OCI-LY3 (cell line): ENCODE measurements around the gene MASP1.

Source experiments
- H2AFZ ChIP-seq: fragments of 200-600, 300-600 bp; shearing (Covaris generic); 2 replicates; pipeline ENCODE4 v1.6.0; 2014; ENCODE audit warnings: antibody characterized with exemption, low read depth, low read length
- H3K27ac ChIP-seq: fragments of 200-600, 300-600 bp; sonication (generic); 2 replicates; pipeline ENCODE4 v1.5.1; 2014; ENCODE audit warnings: mild to moderate bottlenecking, low read length, moderate library complexity, mixed read lengths
- H3K27me3 ChIP-seq: fragments of 200-600, 300-600 bp; sonication (generic); 2 replicates; pipeline ENCODE4 v1.6.1; 2014; ENCODE audit warnings: low read depth, low read length, mixed read lengths
- H3K36me3 ChIP-seq: fragments of 200-600, 300-600 bp; sonication (generic); replicated peaks from 2 replicates; pipeline ENCODE3; 2014; ENCODE audit warnings: low read depth, low read length, mixed read lengths
- H3K4me1 ChIP-seq: fragments of 300-600, 200-600 bp; sonication (generic); 2 replicates; pipeline ENCODE4 v1.6.1; 2014; ENCODE audit warnings: low read length, mixed read lengths
- H3K4me2 ChIP-seq: fragments of 200-600, 300-600 bp; sonication (generic); 2 replicates; pipeline ENCODE4 v1.6.1; 2014; ENCODE audit warnings: low read length, mixed read lengths
- H3K4me3 ChIP-seq: fragments of 300-600, 200-600 bp; sonication (generic); 2 replicates; pipeline ENCODE4 v1.5.1; 2014; ENCODE audit warnings: antibody characterized with exemption, mild to moderate bottlenecking, low read length, moderate library complexity
- H3K79me2 ChIP-seq: fragments of 300-600, 200-600 bp; shearing (Covaris generic); 2 replicates; pipeline ENCODE4 v1.6.1; 2014; ENCODE audit warnings: mild to moderate bottlenecking, low read length, mixed read lengths
- H3K9ac ChIP-seq: fragments of 300-600, 200-600 bp; shearing (Covaris generic); 2 replicates; pipeline ENCODE4 v1.6.0; 2014; ENCODE audit warnings: mild to moderate bottlenecking, low read length, moderate library complexity
- H3K9me3 ChIP-seq: fragments of 200-600, 300-600 bp; shearing (Covaris generic); 2 replicates; pipeline ENCODE4 v1.6.1; 2014; ENCODE audit warnings: low read length, mixed read lengths; ENCODE audit not compliant: insufficient read depth
- H4K20me1 ChIP-seq: fragments of 200-600, 300-600 bp; sonication (generic); 2 replicates; pipeline ENCODE4 v1.6.1; 2016; ENCODE audit warnings: low read length, mixed read lengths; ENCODE audit not compliant: insufficient read depth
- CTCF ChIP-seq: fragments of 200-600, 300-600 bp; sonication (generic); IDR thresholded peaks from 2 replicates; pipeline ENCODE4 v1.5.1; 2014; ENCODE audit warnings: antibody characterized with exemption, low read length, low read depth
- EZH2phosphoT487 ChIP-seq: fragments of 200-600 bp; shearing (Covaris generic); IDR thresholded peaks from 2 replicates; pipeline ENCODE4 v1.6.1; 2018; ENCODE audit warnings: antibody characterized with exemption, mixed run types, low read depth

MASP1 gene

DNA sequence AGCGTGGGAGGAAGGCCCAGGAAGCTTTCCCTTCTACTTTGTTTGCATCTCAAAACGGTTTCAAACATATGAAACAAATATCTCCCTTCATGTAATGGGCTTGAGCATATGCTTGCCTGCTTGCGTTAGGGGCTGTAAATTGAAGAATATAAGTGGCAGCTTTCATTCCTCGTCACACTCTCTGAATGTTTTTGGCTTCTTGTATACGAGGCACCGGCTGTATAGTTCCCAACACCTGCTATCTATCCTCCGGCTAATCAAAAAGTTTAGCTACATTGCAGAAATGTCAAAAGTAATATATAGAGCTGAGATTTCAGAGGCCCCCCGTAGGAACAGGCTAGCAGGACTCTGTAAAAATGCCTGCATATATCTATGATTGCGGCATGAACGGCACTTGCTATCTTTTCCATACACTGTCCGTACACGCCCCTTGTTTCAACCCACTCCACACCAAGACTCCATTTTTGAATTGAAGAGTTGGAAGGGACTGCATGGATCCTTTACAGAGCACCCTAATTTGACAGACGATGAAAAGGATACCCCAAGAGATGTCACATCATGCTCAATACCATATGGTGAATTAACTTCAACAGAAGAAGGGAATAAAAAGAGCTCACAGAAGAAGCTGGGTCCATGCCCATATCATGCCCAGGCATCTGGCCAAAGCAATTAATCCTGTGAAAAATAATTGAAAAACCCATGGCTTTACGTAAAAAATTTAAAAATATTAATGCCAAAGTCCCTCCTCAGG, 2.5 kb downstream of the MASP1 start:
- H3K4me3 ChIP-seq, result no peak overlapping the region
- H3K27me3 ChIP-seq, result peaks cover 16% of the 10 kb centered on the region
- no peak overlapping the region for H3K4me2 ChIP-seq
- H3K9ac ChIP-seq, result no peak overlapping the region
- peaks cover 31% of the 10 kb centered on the region for H3K4me1 ChIP-seq
- H3K79me2 ChIP-seq, result no peaks in the 10 kb centered on the region
- no peaks in the 10 kb centered on the region for H4K20me1 ChIP-seq
- no peak overlapping the region for H2AFZ ChIP-seq
- no peaks in the 10 kb centered on the region for H3K9me3 ChIP-seq
- H3K36me3 ChIP-seq, result no peaks in the 10 kb centered on the region
- no peak overlapping the region for H3K27ac ChIP-seq
- TF ChIP-seq EZH2phosphoT487, result no peak
- no peak for TF ChIP-seq CTCF

GRCh38 chr3:187288131-187288854, 3.2 kb downstream of the MASP1 start:
- TF ChIP-seq CTCF (no peak), EZH2phosphoT487 (no peak)
- Histone ChIP-seq H3K36me3 (no peaks in the 10 kb centered on the region), H3K27ac (no peak overlapping the region), H3K9ac (no peak overlapping the region), H3K4me3 (no peak overlapping the region), H3K9me3 (no peaks in the 10 kb centered on the region), H3K79me2 (no peaks in the 10 kb centered on the region), H3K4me1 (peaks cover 24% of the 10 kb centered on the region), H2AFZ (no peak overlapping the region), H3K27me3 (peaks cover 16% of the 10 kb centered on the region), H3K4me2 (no peak overlapping the region), H4K20me1 (no peaks in the 10 kb centered on the region)

GRCh38 chr3:187287256-187287655, 4.3 kb downstream of the MASP1 start:
- Histone ChIP-seq H4K20me1 (no peaks in the 10 kb centered on the region), H3K9ac (no peak overlapping the region), H3K4me3 (no peak overlapping the region), H3K27ac (no peak overlapping the region), H3K79me2 (no peaks in the 10 kb centered on the region), H2AFZ (no peak overlapping the region), H3K9me3 (no peaks in the 10 kb centered on the region), H3K4me2 (no peak overlapping the region), H3K4me1 (peaks cover 14% of the 10 kb centered on the region), H3K27me3 (peaks cover 16% of the 10 kb centered on the region), H3K36me3 (no peaks in the 10 kb centered on the region)
- TF ChIP-seq EZH2phosphoT487, result no peak
- TF ChIP-seq CTCF, result no peak

GRCh38 chr3:187286467-187287059, 5.0 kb downstream of the MASP1 start:
- Histone ChIP-seq H3K36me3 (no peaks in the 10 kb centered on the region), H3K27me3 (peaks cover 14% of the 10 kb centered on the region), H3K27ac (no peak overlapping the region), H2AFZ (no peak overlapping the region), H3K4me1 (peaks cover 7% of the 10 kb centered on the region; the same call in 1 of the 2 replicates), H4K20me1 (no peaks in the 10 kb centered on the region), H3K79me2 (no peaks in the 10 kb centered on the region), H3K4me2 (no peak overlapping the region), H3K9ac (no peak overlapping the region), H3K4me3 (no peak overlapping the region), H3K9me3 (no peaks in the 10 kb centered on the region)
- TF ChIP-seq CTCF (no peak), EZH2phosphoT487 (no peak)
